Panc1 (cell line): Measurements from ENCODE around the gene DNAJC18.

ENCODE experiments used
- CTCF ChIP-seq: fragments of 450-650 bp; IDR thresholded peaks from 2 replicates; pipeline ENCODE4 v1.5.1; 2017; ENCODE audit warnings: mild to moderate bottlenecking
- SIN3A ChIP-seq: IDR thresholded peaks from 2 replicates; pipeline ENCODE4 v1.6.1; 2012; ENCODE audit warnings: low read depth, mild to moderate bottlenecking, low read length, moderate library complexity, borderline replicate concordance; ENCODE audit not compliant: insufficient read depth
- TCF7L2 ChIP-seq: IDR thresholded peaks from 2 replicates; pipeline ENCODE4 v1.6.1; 2011; ENCODE audit warnings: mild to moderate bottlenecking, low read depth, low read length, inconsistent platforms

- no peak for TF ChIP-seq TCF7L2
- TF ChIP-seq CTCF: no peak
- TF ChIP-seq SIN3A: no peak
These were observed 31.8 kb downstream of the DNAJC18 start for GRCh38 chr5:139407517-139407916.
